ENCODE measurements around the gene BMAL1. TPM values are rescaled to one million over a fixed set of nuclear protein-coding genes. Genes with fewer than 3 reads are reported as not detected.

Gene BMAL1
- total and polyA plus RNA-seq, 2 of the 8 experiments (the other 6 are each of a cell fraction or from before 2014, with no cell fraction given), result 6.8 to 6.9 TPM

- no peak overlapping the region for H2BK15ac ChIP-seq (ENCODE audit: low read length)
- no peak for TF ChIP-seq YY1 (IDR thresholded peaks at IDR 0.05; ENCODE audit: low read depth, low read length)
- H2BK5ac ChIP-seq (ENCODE audit: low read depth, low read length), result no peak overlapping the region
- ChIA-PET CTCF (ENCODE audit: partially characterized antibody) (interaction anchor here (0.9 to 7.2 kb wide), 8 partner anchors 10 to 101 kb away, joined by 3 to 86 read pairs (median 11); no protein-coding TSS in a partner anchor), POLR2A (ENCODE audit: partially characterized antibody) (interaction anchor here (1.7 kb wide), 1 partner anchor 9 kb away, joined by 3 read pairs; no protein-coding TSS in a partner anchor)
- no peak overlapping the region for H3K4ac ChIP-seq (replicated peaks; ENCODE audit: insufficient read length, low read depth, low read length)
- 63% methylated on average over 2 of the region's 2 CpGs; no CpG with 5 or more reads in 1 of the 2 experiments for WGBS, 2 experiments (ENCODE audit: extremely low coverage in 1 of 2, insufficient coverage in 1 of 2, insufficient read length in 1 of 2, insufficient replicate concordance in 2 of 2, low coverage in 1 of 2, low lambda C conversion rate in 2 of 2, missing lambda C conversion rate in 1 of 2)
- no peaks in the 10 kb centered on the region for H3K23me2 ChIP-seq (ENCODE audit: low read depth, low read length)
- H3K79me2 ChIP-seq (ENCODE audit: control insufficient read depth in 1 of 2, insufficient read depth in 2 of 2, low read length in 2 of 2), result no peaks in the 10 kb centered on the region
- DNase-seq (ENCODE audit: low read depth in 1 of 2, low spot score in 2 of 2), result no peak
- no peaks in the 10 kb centered on the region for H3K9me3 ChIP-seq (ENCODE audit: insufficient read depth in 2 of 2, low read depth in 1 of 2, low read length in 1 of 2)
- no peaks in the 10 kb centered on the region for H3K79me1 ChIP-seq (ENCODE audit: low read depth, low read length)
- no peak overlapping the region for H3K4me2 ChIP-seq (ENCODE audit: insufficient read depth in 1 of 2, low read depth in 2 of 2, low read length in 2 of 2)
- H2AFZ ChIP-seq (ENCODE audit: low read length), result no peak overlapping the region
- no peak overlapping the region for H2BK12ac ChIP-seq (ENCODE audit: low read depth, low read length)
- H3K23ac ChIP-seq (ENCODE audit: insufficient read length), result no peak overlapping the region
- no peak overlapping the region for H2BK120ac ChIP-seq (replicated peaks; ENCODE audit: low read depth, low read length)
- H4K5ac ChIP-seq (ENCODE audit: insufficient read length, low read depth, low read length), result no peak overlapping the region
- H3K9ac ChIP-seq (replicated peaks in 1 of 4; ENCODE audit: extremely low read depth in 1 of 4, low read depth in 3 of 4, low read length in 3 of 4), result no peak overlapping the region
- no peak overlapping the region for H4K8ac ChIP-seq (ENCODE audit: extremely low read depth, insufficient read depth, low read length)
- H3K4me3 ChIP-seq (ENCODE audit: extremely low read depth in 1 of 4, insufficient read depth in 2 of 4, low read depth in 3 of 4, low read length in 4 of 4), result no peak overlapping the region
- H4K20me1 ChIP-seq (replicated peaks in 1 of 2; ENCODE audit: control insufficient read depth in 1 of 2, insufficient read depth in 2 of 2, low read length in 2 of 2), result no peaks in the 10 kb centered on the region
- H2BK20ac ChIP-seq (ENCODE audit: low read length), result no peak overlapping the region
- H3K56ac ChIP-seq (replicated peaks; ENCODE audit: insufficient read length, low read depth, low read length), result no peak overlapping the region
- no peak for FAIRE-seq
- no peak overlapping the region for H3K27ac ChIP-seq (ENCODE audit: low read depth, low read length)
- no peak overlapping the region for H4K91ac ChIP-seq (replicated peaks; ENCODE audit: insufficient read length, low read length)
- no peak overlapping the region for H3K14ac ChIP-seq (ENCODE audit: insufficient read length)
- H3K27me3 ChIP-seq (replicated peaks in 1 of 4; ENCODE audit: control insufficient read depth in 3 of 4, extremely low read depth in 1 of 4, insufficient read depth in 3 of 4, low read length in 3 of 4), result no peaks in the 10 kb centered on the region
- no peak overlapping the region for H2AK5ac ChIP-seq (ENCODE audit: low read depth, low read length)
- no peak overlapping the region for H3K18ac ChIP-seq (ENCODE audit: extremely low read depth, low read length)
- no peaks in the 10 kb centered on the region for H3K4me1 ChIP-seq (replicated peaks in 1 of 4; ENCODE audit: control insufficient read depth in 3 of 4, insufficient read depth in 4 of 4, low read length in 3 of 4)
- no peaks in the 10 kb centered on the region for H3K36me3 ChIP-seq (ENCODE audit: control insufficient read depth in 2 of 4, insufficient read depth in 4 of 4, low read length in 3 of 4)
Measured at GRCh38 chr11:13236626-13237025, 41.0 kb upstream of the BMAL1 start.

Measured in H1 (cell line).